ENCODE measurements around the gene CLMN. TPM values are rescaled to one million over a fixed set of nuclear protein-coding genes. Genes with fewer than 3 reads are reported as not detected.
A peak's percentile ranks its signal among the peaks of the same experiment; 100 is the strongest.

Gene CLMN
- total and polyA plus RNA-seq, 2 of the 13 experiments (the other 11 are each of a cell fraction or from before 2014, with no cell fraction given) = 15.1 to 16.7 TPM

- TF ChIP-seq ZNF274 (CRISPR knock-in tag; IDR thresholded peaks at IDR 0.05) = no peak
- TF ChIP-seq RCOR2 (CRISPR knock-in tag; IDR thresholded peaks at IDR 0.05) = 0 out of 2 replicates have a peak, but pooled peaks have one; percentile 43
- TF ChIP-seq ZNF776 (CRISPR knock-in tag; IDR thresholded peaks at IDR 0.05) = no peak
- peak; percentile 2; the same call in 1 of the 2 replicates for TF ChIP-seq ZMYM4 (CRISPR knock-in tag; IDR thresholded peaks at IDR 0.05)
- TF ChIP-seq U2AF2 (IDR thresholded peaks at IDR 0.05; ENCODE audit: low read depth, low read length) = no peak
- peak; percentile 63; the same call in 1 of the 2 replicates for TF ChIP-seq ZGPAT (CRISPR knock-in tag; IDR thresholded peaks at IDR 0.05)
- TF ChIP-seq TCF7 (IDR thresholded peaks at IDR 0.05; ENCODE audit: low read depth) = peak; percentile 94
- TF ChIP-seq ZNF800 (CRISPR knock-in tag; IDR thresholded peaks at IDR 0.05) = 0 out of 2 replicates have a peak, but pooled peaks have one; percentile 41
- peak in 1 of 2 experiments; percentile 91; a peak in 2 of 4 replicates for TF ChIP-seq ATF4 (CRISPR knock-in tag; IDR thresholded peaks at IDR 0.05)
- peak; percentile 45; the same call in 1 of the 2 replicates for TF ChIP-seq SOX13 (IDR thresholded peaks at IDR 0.05)
- peak in 1 of 2 experiments; percentile 91; a peak in 2 of 4 replicates for TF ChIP-seq SOX13 (CRISPR knock-in tag; conservative IDR thresholded peaks at IDR 0.05 in 1 of 2, IDR thresholded peaks at IDR 0.05 in 1 of 2)
- TF ChIP-seq ASH2L (IDR thresholded peaks at IDR 0.05; ENCODE audit: insufficient read length, low read depth, low read length) = peak; percentile 54
- TF ChIP-seq ZNF205 (CRISPR knock-in tag; IDR thresholded peaks at IDR 0.05) = peak; percentile 53; the same call in 1 of the 2 replicates
- TF ChIP-seq ZEB1 (IDR thresholded peaks at IDR 0.05; ENCODE audit: insufficient replicate concordance, low read depth) = no peak
- TF ChIP-seq ZFP82 (CRISPR knock-in tag; IDR thresholded peaks at IDR 0.05; ENCODE audit: borderline replicate concordance) = no peak
- TF ChIP-seq ZNF7 (CRISPR knock-in tag; IDR thresholded peaks at IDR 0.05) = 0 out of 2 replicates have a peak, but pooled peaks have one; percentile 10
- TF ChIP-seq DMTF1 (CRISPR knock-in tag; IDR thresholded peaks at IDR 0.05) = no peak
- TF ChIP-seq ZNF580 (CRISPR knock-in tag; IDR thresholded peaks at IDR 0.05; ENCODE audit: borderline replicate concordance, low read depth) = no peak
- TF ChIP-seq ZBTB21 (CRISPR knock-in tag; IDR thresholded peaks at IDR 0.05) = peak; percentile 71
- TF ChIP-seq ELK4 (CRISPR knock-in tag; IDR thresholded peaks at IDR 0.05; ENCODE audit: borderline replicate concordance) = no peak
- peak; percentile 54; the same call in 1 of the 2 replicates for TF ChIP-seq KDM1A (CRISPR knock-in tag; IDR thresholded peaks at IDR 0.05)
Observed at GRCh38 chr14:95300697-95301526, 18.8 kb downstream of the CLMN start (continued).

Data from HepG2 (cell line).